Effector memory CD4-positive, alpha-beta T cell (primary cell): ENCODE measurements around the gene PCBP3.
"Not testable (repeated sequence)": the region's sequence is repeated elsewhere in the genome, so short reads cannot be mapped to it uniquely, and the experiment has no call there.

ENCODE experiments used
- DNase-seq, 3 donors: peaks; one replicate each; pipeline ENCODE4 v3.0.0-alpha.2; 2020
- H3K27ac ChIP-seq: 2 replicates; pipeline ENCODE4 v1.7.0; 2013; ENCODE audit warnings: mild to moderate bottlenecking, low read length, moderate library complexity; ENCODE audit not compliant: insufficient read depth, poor library complexity, severe bottlenecking
- H3K27me3 ChIP-seq: replicated peaks from 2 replicates; pipeline ENCODE4 v1.7.0; 2013; ENCODE audit warnings: mild to moderate bottlenecking, low read length; ENCODE audit not compliant: insufficient read depth, control insufficient read depth, poor library complexity, severe bottlenecking
- H3K36me3 ChIP-seq: 2 replicates; pipeline ENCODE4 v1.7.0; 2013; ENCODE audit warnings: mild to moderate bottlenecking, low read length, moderate library complexity; ENCODE audit not compliant: control insufficient read depth, insufficient read depth
- H3K4me1 ChIP-seq: 2 replicates; pipeline ENCODE4 v1.7.0; 2013; ENCODE audit warnings: low read length, mild to moderate bottlenecking; ENCODE audit not compliant: control insufficient read depth, insufficient read depth, poor library complexity, severe bottlenecking
- H3K4me3 ChIP-seq: 2 replicates; pipeline ENCODE4 v1.7.0; 2013; ENCODE audit warnings: low read length, low read depth, mild to moderate bottlenecking; ENCODE audit not compliant: insufficient read depth, poor library complexity, severe bottlenecking
- H3K9me3 ChIP-seq: 2 replicates; pipeline ENCODE4 v1.7.0; 2013; ENCODE audit warnings: mild to moderate bottlenecking, low read length, moderate library complexity; ENCODE audit not compliant: control insufficient read depth

Gene PCBP3

GRCh38 chr21:45623436-45623835 is 20.1 kb upstream of the PCBP3 start:
- no peaks in the 10 kb centered on the region for H3K36me3 ChIP-seq
- no peak overlapping the region for H3K4me3 ChIP-seq
- no peak overlapping the region for H3K27ac ChIP-seq
- DNase-seq: no peak
- no peaks in the 10 kb centered on the region for H3K4me1 ChIP-seq
- H3K9me3 ChIP-seq: no peaks in the 10 kb centered on the region
- no peaks in the 10 kb centered on the region for H3K27me3 ChIP-seq

DNA sequence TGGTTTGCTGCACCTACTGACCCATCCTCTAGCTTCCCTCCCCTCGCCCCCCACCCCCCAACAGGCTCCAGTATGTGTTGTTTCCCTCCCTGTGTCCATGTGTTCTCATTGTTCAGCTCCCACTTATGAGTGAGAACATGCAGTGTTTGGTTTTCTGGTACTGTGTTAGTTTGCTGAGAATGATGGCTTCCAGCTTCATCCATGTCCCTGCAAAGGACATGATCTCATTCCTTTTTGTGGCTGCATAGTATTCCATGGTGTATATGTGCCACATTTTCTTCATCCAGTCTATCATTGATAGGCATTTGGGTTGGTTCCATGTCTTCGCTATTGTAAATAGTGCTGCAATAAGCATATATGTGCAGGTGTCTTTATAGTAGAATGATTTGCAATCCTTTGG is 17.4 kb upstream of the PCBP3 start:
- H3K4me3 ChIP-seq, H3K9me3 ChIP-seq, H3K4me1 ChIP-seq, H3K36me3 ChIP-seq, DNase-seq, H3K27me3 ChIP-seq, H3K27ac ChIP-seq: not testable (repeated sequence)

DNA sequence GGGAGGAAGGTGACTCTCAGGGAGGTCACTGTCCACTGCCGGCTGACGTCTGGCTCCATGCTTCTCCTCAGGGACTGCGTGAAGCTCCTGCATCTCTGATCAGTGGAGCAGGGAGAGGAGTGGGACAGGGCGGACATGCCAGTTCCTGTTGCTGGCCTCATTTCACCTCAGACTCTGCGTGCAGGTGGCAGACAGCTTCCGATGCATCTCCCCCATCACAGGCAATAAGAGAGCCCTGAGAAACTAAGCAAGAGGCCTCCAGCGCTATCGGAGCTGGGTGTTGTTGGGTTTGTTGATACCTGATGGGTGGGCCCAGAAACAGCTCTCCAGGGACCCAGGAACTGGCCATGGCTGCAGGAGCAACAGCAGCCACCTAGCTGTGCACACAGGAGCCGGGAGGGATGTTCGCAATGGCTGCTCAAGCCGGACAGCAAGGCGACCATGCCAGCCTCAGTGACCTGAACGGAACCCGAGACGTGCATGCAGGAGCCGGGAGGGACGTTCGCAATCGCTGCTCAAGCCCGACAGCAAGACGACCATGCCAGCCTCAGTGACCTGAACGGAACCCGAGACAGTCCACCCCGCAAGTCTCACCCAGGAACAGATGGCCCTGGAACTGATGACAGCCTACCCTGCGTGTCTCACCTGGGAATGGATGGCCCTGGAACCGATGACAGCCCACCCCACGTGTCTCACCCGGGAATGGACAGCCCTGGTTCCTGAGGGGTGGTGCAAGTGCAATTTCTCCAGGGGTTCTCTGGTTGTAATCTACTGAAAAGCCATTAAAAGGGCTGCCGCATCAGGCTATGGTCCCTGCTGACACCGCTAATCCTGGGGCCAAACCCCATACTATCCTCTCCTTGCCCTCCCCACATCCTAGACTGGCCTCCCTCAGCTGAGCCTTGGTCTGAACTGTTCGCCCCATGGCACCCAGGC is 14.2 kb upstream of the PCBP3 start:
- Histone ChIP-seq H3K27me3 (peaks cover 7% of the 10 kb centered on the region), H3K27ac (no peak overlapping the region), H3K4me3 (no peak overlapping the region), H3K4me1 (no peaks in the 10 kb centered on the region), H3K9me3 (no peaks in the 10 kb centered on the region), H3K36me3 (no peaks in the 10 kb centered on the region)
- no peak for DNase-seq

- Histone ChIP-seq H3K27ac (no peak overlapping the region), H3K4me1 (no peaks in the 10 kb centered on the region), H3K36me3 (no peaks in the 10 kb centered on the region), H3K27me3 (peaks cover 7% of the 10 kb centered on the region), H3K4me3 (no peak overlapping the region), H3K9me3 (no peaks in the 10 kb centered on the region)
- no peak for DNase-seq
Measured at GRCh38 chr21:45630066-45630694, 13.3 kb upstream of the PCBP3 start.

DNA sequence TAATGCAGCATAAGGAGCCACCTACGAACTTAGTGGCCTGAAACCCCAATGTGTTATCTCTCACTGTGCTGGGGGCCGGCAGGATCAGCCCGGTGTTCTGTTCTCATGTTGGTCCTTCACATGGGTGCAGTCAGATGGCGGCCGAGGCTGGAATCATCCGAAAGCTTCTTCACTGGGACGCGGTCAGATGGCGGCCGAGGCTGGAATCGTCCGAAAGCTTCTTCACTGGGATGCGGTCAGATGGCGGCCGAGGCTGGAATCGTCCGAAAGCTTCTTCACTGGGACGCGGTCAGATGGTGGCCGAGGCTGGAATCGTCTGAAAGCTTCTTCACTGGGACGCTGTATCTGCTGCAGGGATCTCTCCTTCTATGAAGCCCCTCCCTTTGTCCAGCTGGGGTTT is 12.6 kb upstream of the PCBP3 start:
- peaks cover 7% of the 10 kb centered on the region for H3K27me3 ChIP-seq
- DNase-seq: no peak
- H3K9me3 ChIP-seq: no peaks in the 10 kb centered on the region
- H3K27ac ChIP-seq: no peak overlapping the region
- H3K4me3 ChIP-seq: no peak overlapping the region
- H3K4me1 ChIP-seq: no peaks in the 10 kb centered on the region
- H3K36me3 ChIP-seq: no peaks in the 10 kb centered on the region

DNA sequence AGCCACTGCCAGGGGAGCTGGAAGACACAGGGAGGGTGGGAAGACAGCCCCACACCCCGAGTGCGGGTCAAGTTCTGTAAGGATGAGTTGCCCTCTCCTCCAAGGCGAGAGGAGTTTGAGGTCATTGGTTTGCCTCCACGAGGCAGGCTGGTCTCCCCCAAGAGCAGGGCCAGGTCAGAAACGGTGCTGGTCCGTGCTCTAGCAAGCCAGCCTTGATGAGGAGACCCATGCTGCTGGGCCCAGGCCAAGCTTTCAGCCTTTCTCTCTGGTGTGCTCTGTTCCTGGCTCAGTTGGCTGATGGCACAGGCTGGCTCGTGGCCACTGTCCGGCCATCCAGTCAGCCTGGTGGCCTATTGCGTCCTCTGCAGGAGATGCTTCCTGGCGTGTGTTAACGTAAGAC is 12.0 kb upstream of the PCBP3 start:
- Histone ChIP-seq H3K27me3 (peaks cover 7% of the 10 kb centered on the region), H3K36me3 (no peaks in the 10 kb centered on the region), H3K4me1 (no peaks in the 10 kb centered on the region), H3K9me3 (no peaks in the 10 kb centered on the region), H3K27ac (no peak overlapping the region), H3K4me3 (no peak overlapping the region)
- DNase-seq: no peak

- Histone ChIP-seq H3K27me3 (peaks cover 7% of the 10 kb centered on the region), H3K27ac (no peak overlapping the region), H3K9me3 (no peaks in the 10 kb centered on the region), H3K4me1 (no peaks in the 10 kb centered on the region), H3K36me3 (no peaks in the 10 kb centered on the region), H3K4me3 (no peak overlapping the region)
- no peak for DNase-seq
Measured at GRCh38 chr21:45632160-45632559, 11.4 kb upstream of the PCBP3 start.

DNA sequence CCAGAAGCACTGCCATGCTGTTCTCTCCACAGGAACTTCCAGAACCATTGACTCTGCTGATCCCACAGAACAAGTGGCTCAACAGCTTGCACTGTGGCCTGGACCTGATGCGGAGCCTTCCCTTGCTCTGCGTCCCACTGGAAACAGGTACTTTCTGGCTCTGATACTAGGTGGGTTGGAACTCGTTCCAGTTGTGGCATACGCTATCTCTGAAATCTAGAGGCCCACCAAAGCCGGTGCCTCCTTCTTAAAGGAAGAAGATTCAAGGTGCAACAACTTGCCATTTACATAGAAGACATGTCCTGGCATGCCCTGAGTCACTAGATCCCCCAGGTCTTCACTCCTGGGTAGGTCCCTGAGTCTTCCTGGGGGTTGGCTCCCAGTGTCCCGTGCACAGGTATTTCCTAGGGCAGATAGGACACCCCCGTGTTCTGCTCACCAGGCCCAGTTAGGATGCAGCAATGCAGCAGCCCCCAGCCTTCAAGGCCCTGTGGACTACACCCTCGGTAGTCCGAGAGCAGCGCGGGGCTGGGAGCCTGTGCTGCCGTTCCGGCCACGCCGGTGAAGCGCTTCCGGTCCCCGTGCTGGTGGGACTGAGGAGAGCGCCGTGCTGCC is 10.8 kb upstream of the PCBP3 start:
- Histone ChIP-seq H3K27me3 (peaks cover 7% of the 10 kb centered on the region), H3K36me3 (no peaks in the 10 kb centered on the region), H3K9me3 (no peaks in the 10 kb centered on the region), H3K4me3 (no peak overlapping the region), H3K4me1 (no peaks in the 10 kb centered on the region), H3K27ac (no peak overlapping the region)
- DNase-seq: no peak

- Histone ChIP-seq H3K27me3 (peaks cover 7% of the 10 kb centered on the region), H3K27ac (no peak overlapping the region), H3K9me3 (no peaks in the 10 kb centered on the region), H3K36me3 (no peaks in the 10 kb centered on the region), H3K4me1 (no peaks in the 10 kb centered on the region), H3K4me3 (no peak overlapping the region)
- no peak for DNase-seq
Measured at GRCh38 chr21:45634511-45635183, 8.9 kb upstream of the PCBP3 start.
